Kidney (tissue), 14 donors: Measurements from ENCODE around the gene KLHL5. TPM values are rescaled to one million over a fixed set of nuclear protein-coding genes. Genes with fewer than 3 reads are reported as not detected.

Experiments
- DNase-seq, 5 donors: peaks; one replicate each; pipeline ENCODE4 v3.0.0-alpha.2; 2013 to 2020
- FAIRE-seq: peaks from 2 replicates; lab custom pipeline; 2012; peaks lifted over from hg19 to GRCh38; lab: Jason Lieb, UNC
- H3K27ac ChIP-seq, 2 donors: one replicate each; pipeline ENCODE4 v1.7.0; 2013; ENCODE audit warnings: low read depth in 2 of 2, low read length in 2 of 2, inconsistent platforms in 1 of 2
- H3K27me3 ChIP-seq: one replicate; pipeline ENCODE4 v1.7.1; 2013; ENCODE audit warnings: low read length, inconsistent platforms; ENCODE audit not compliant: control insufficient read depth, insufficient read depth
- H3K36me3 ChIP-seq, 3 donors: one replicate each; pipeline versions ENCODE4 v1.7.0 to v1.7.1; 2013; ENCODE audit warnings: low read length in 3 of 3, control low read depth in 1 of 3, inconsistent platforms in 1 of 3; ENCODE audit not compliant: insufficient read depth in 3 of 3, control insufficient read depth in 2 of 3
- H3K4me1 ChIP-seq, 3 donors: one replicate each; pipeline versions ENCODE4 v1.7.0 to v1.7.1; 2013; ENCODE audit warnings: low read length in 3 of 3, inconsistent platforms in 1 of 3, low read depth in 1 of 3; ENCODE audit not compliant: control insufficient read depth in 2 of 3, insufficient read depth in 2 of 3
- H3K4me3 ChIP-seq, 3 donors: one replicate each; pipeline versions ENCODE4 v1.7.0 to v1.8.1; 2013; ENCODE audit warnings: low read length in 3 of 3, control low read depth in 1 of 3, inconsistent platforms in 1 of 3
- H3K9ac ChIP-seq, 3 donors: one replicate each; pipeline versions ENCODE4 v1.7.0 to v1.7.1; 2013; ENCODE audit warnings: low read length in 3 of 3, control low read depth in 1 of 3, inconsistent platforms in 1 of 3
- H3K9me3 ChIP-seq, 3 donors: one replicate each; pipeline versions ENCODE4 v1.7.0 to v1.7.1; 2013; ENCODE audit warnings: low read length in 3 of 3, control low read depth in 1 of 3, inconsistent platforms in 1 of 3; ENCODE audit not compliant: control insufficient read depth in 2 of 3, insufficient read depth in 1 of 3
- CTCF ChIP-seq: IDR thresholded peaks from 3 replicates; pipeline ENCODE4 v1.5.1; 2012; ENCODE audit warnings: mild to moderate bottlenecking, moderate library complexity, borderline replicate concordance; ENCODE audit not compliant: insufficient read depth; ENCODE audit errors: extremely low read depth
- intact Hi-C: fragments of 100-400 bp; cut with DNase I; formaldehyde crosslinking; loops from one replicate; pipeline ENCODE4 v1.11.1; 2022
- polyA plus RNA-seq: library from polyadenylated mRNA; stranded (reverse); fragments of 350-450 nt; fragmentation: Illumina TruSeq; extraction: RNeasy Lipid Tissue Mini Kit (QIAGEN cat#74804); gene quantifications from one replicate; pipeline ENCODE4 v1.2.3, GENCODE V29; 2014; ENCODE audit warnings: low read depth, low replicate concordance; ENCODE audit not compliant: insufficient read depth
- total RNA-seq: library from RNA; stranded (reverse); fragmentation: NEBNext Ultra II Directional; extraction: Animal tissue kit (Norgen Biotek cat#: 25700); gene quantifications from one replicate; pipeline ENCODE4 v1.2.1, GENCODE V29; 2021
- donor health status: control.
- donor health status: control.
- donor health status: control.
- donor health status: control.
- donor health status: control.
- donor health status: DM: yes; HTN: yes; CAD: no.
- donor health status: Normal renal cell carcinoma (clear cell type).

The KLHL5 gene
- total and polyA plus RNA-seq, 2 donors from 2014 or later = 12.2 to 47.8 TPM

DNA sequence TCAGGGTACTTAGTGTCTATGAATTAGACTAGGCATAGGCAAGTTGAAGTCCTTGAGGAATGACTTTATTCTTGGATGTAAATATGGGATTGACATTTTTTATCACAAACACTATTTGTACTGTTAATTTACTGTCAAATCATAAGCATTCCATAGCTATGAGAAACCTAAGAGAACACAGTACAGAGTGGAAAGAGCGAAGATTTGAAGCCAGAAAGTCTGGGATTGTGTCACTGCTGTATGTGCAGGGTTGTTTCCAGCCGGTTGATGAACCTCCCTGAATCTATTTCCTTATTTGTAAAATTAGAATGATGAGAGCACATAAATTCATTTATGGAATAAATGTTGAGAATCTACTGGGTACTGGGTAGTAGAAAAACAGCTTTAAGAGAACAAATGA, 14.4 kb upstream of the KLHL5 start:
- TF ChIP-seq CTCF = no peak
- Histone ChIP-seq H3K4me1 (peaks cover 0 to 17% (median 9%) of the 10 kb centered on the region in 3 donors), H3K4me3 (no peak overlapping the region), H3K36me3 (no peaks in the 10 kb centered on the region), H3K9me3 (no peaks in the 10 kb centered on the region), H3K27ac (no peak overlapping the region), H3K9ac (no peak overlapping the region), H3K27me3 (no peaks in the 10 kb centered on the region)
- intact Hi-C loops = no loop called here
- FAIRE-seq (no peak), DNase-seq (no peak)

DNA sequence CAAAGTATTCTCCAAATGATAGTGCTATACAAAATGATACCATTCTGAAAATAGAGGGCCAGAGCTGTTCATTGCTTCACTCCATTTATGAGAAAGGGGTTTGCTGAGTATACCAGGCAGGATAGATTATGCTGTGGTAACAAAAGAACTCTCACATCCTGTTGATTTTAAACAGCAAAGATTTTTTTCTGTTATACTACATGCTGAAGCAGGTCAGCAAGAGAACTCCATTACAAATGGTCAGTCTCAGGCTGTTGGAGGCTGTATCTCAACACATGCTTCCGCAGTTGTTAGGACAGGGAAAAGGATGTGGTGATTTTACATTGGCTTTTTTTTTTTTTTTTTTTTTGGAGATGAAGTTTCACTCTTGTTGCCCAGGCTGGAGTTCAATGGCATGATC, 13.7 kb upstream of the KLHL5 start:
- Histone ChIP-seq H3K4me3 (no peak overlapping the region), H3K9me3 (no peaks in the 10 kb centered on the region), H3K36me3 (no peaks in the 10 kb centered on the region), H3K9ac (no peak overlapping the region), H3K4me1 (peaks cover 0 to 14% (median 9%) of the 10 kb centered on the region in 3 donors), H3K27ac (no peak overlapping the region), H3K27me3 (no peaks in the 10 kb centered on the region)
- DNase-seq (no peak), FAIRE-seq (no peak)
- no peak for TF ChIP-seq CTCF
- intact Hi-C loops = no loop called here

DNA sequence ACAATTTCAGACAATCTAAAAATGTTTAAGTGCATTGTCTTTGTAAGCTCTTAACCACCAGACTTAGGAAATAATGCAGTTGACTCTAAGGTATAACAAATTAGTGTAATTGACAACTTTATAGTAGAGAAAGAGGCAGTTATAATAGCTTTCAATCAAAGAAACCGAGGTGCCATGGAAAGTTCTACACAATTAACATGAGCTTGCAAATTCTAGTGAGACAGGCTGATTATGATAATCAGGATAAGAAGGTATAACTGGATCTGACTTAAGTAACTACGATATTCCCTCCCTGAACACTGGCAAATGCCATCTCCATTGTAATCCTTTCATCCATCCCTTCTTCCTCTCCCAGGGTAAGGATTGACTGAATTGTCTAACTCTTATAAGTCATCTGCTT, 11.4 kb upstream of the KLHL5 start:
- H3K36me3 ChIP-seq = no peaks in the 10 kb centered on the region
- H3K4me3 ChIP-seq = no peak overlapping the region
- TF ChIP-seq CTCF = no peak
- H3K27ac ChIP-seq = no peak overlapping the region
- no peaks in the 10 kb centered on the region for H3K27me3 ChIP-seq
- peaks cover 0 to 5% (median 5%) of the 10 kb centered on the region in 3 donors for H3K4me1 ChIP-seq
- H3K9me3 ChIP-seq = no peaks in the 10 kb centered on the region
- no peak for FAIRE-seq
- intact Hi-C loops = no loop called here
- H3K9ac ChIP-seq = no peak overlapping the region
- DNase-seq = no peak

DNA sequence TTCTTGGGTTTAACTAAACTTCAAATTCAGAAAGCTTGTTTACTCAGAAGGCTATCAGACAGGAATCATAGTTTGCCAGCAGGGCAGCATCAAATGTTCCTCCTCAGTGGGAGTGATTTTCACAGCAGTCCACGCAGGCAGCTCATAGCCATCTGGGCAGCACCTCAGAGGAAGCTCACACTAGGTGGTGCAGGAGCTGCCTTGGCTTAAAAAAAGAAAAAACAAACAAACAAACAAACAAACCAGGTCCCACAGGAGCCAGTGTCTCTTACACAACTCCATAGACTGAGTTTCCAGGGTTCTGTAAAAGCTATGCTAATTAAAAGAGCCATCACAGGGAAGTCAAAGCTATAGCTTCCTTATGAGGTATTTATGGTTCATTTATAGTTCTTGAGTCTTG, 10.5 kb upstream of the KLHL5 start:
- intact Hi-C loops = no loop called here
- no peak for TF ChIP-seq CTCF
- no peak for FAIRE-seq
- H3K9ac ChIP-seq = no peak overlapping the region
- no peaks in the 10 kb centered on the region for H3K36me3 ChIP-seq
- no peak for DNase-seq
- H3K4me3 ChIP-seq = no peak overlapping the region
- no peaks in the 10 kb centered on the region for H3K27me3 ChIP-seq
- H3K4me1 ChIP-seq = peaks cover 0 to 5% (median 5%) of the 10 kb centered on the region in 3 donors
- no peaks in the 10 kb centered on the region for H3K9me3 ChIP-seq
- H3K27ac ChIP-seq = no peak overlapping the region
